ENCODE data around the gene CLIC4. TPM values are rescaled to one million over a fixed set of nuclear protein-coding genes. Genes with fewer than 3 reads are reported as not detected.
"Not testable (repeated sequence)": the region's sequence is repeated elsewhere in the genome, so short reads cannot be mapped to it uniquely, and the experiment has no call there.

Gene CLIC4
- total and polyA plus RNA-seq, 2 of the 8 experiments (the other 6 are each of a cell fraction or from before 2014, with no cell fraction given), result 77.5 to 293 TPM

- TF ChIP-seq RBBP5 (IDR thresholded peaks at IDR 0.05; ENCODE audit: borderline replicate concordance, low read depth, low read length) (no peak), SIX5 (IDR thresholded peaks at IDR 0.05; ENCODE audit: low read depth, low read length) (no peak), RAD21 (IDR thresholded peaks at IDR 0.05 in 1 of 2, conservative IDR thresholded peaks at IDR 0.05 in 1 of 2; ENCODE audit: low read depth in 2 of 2, low read length in 2 of 2) (no peak), EZH2 (IDR thresholded peaks at IDR 0.05; ENCODE audit: low read depth, low read length, severe bottlenecking) (no peak)
Measured at GRCh38 chr1:24806588-24806987, 61.3 kb downstream of the CLIC4 start (continued).

- H4K20me1 ChIP-seq (replicated peaks in 1 of 2; ENCODE audit: control insufficient read depth in 1 of 2, insufficient read depth in 2 of 2, low read length in 2 of 2); H3K23me2 ChIP-seq (ENCODE audit: low read depth, low read length); H2BK5ac ChIP-seq (ENCODE audit: low read depth, low read length); DNase-seq (ENCODE audit: low read depth in 1 of 2, low spot score in 2 of 2); H3K9ac ChIP-seq (replicated peaks in 1 of 4; ENCODE audit: extremely low read depth in 1 of 4, low read depth in 3 of 4, low read length in 3 of 4); H3K4me3 ChIP-seq (ENCODE audit: extremely low read depth in 1 of 4, insufficient read depth in 2 of 4, low read depth in 3 of 4, low read length in 4 of 4); H3K4me1 ChIP-seq (replicated peaks in 1 of 4; ENCODE audit: control insufficient read depth in 3 of 4, insufficient read depth in 4 of 4, low read length in 3 of 4); H3K4ac ChIP-seq (replicated peaks; ENCODE audit: insufficient read length, low read depth, low read length); H3K9me3 ChIP-seq (ENCODE audit: insufficient read depth in 2 of 2, low read depth in 1 of 2, low read length in 1 of 2); H2BK12ac ChIP-seq (ENCODE audit: low read depth, low read length); H3K18ac ChIP-seq (ENCODE audit: extremely low read depth, low read length); H2AFZ ChIP-seq (ENCODE audit: low read length); H2BK15ac ChIP-seq (ENCODE audit: low read length); H3K4me2 ChIP-seq (ENCODE audit: insufficient read depth in 1 of 2, low read depth in 2 of 2, low read length in 2 of 2); H2BK20ac ChIP-seq (ENCODE audit: low read length); H2AK5ac ChIP-seq (ENCODE audit: low read depth, low read length); H4K8ac ChIP-seq (ENCODE audit: extremely low read depth, insufficient read depth, low read length); H4K91ac ChIP-seq (replicated peaks; ENCODE audit: insufficient read length, low read length); H3K27me3 ChIP-seq (replicated peaks in 1 of 4; ENCODE audit: control insufficient read depth in 3 of 4, extremely low read depth in 1 of 4, insufficient read depth in 3 of 4, low read length in 3 of 4); H3K27ac ChIP-seq (ENCODE audit: low read depth, low read length); H3K23ac ChIP-seq (ENCODE audit: insufficient read length); H3K56ac ChIP-seq (replicated peaks; ENCODE audit: insufficient read length, low read depth, low read length); H4K5ac ChIP-seq (ENCODE audit: insufficient read length, low read depth, low read length); FAIRE-seq; H3K79me1 ChIP-seq (ENCODE audit: low read depth, low read length); H3K14ac ChIP-seq (ENCODE audit: insufficient read length); H2BK120ac ChIP-seq (replicated peaks; ENCODE audit: low read depth, low read length): not testable (repeated sequence)
- 94% methylated on average over 3 of the region's 3 CpGs; no CpG with 5 or more reads in 1 of the 2 experiments for WGBS, 2 experiments (ENCODE audit: extremely low coverage in 1 of 2, insufficient coverage in 1 of 2, insufficient read length in 1 of 2, insufficient replicate concordance in 2 of 2, low coverage in 1 of 2, low lambda C conversion rate in 2 of 2, missing lambda C conversion rate in 1 of 2)
- POLR2A ChIA-PET (ENCODE audit: partially characterized antibody), result interaction anchor here (0.6 to 1.1 kb wide), 3 partner anchors 9 to 69 kb away, joined by 3 read pairs; no protein-coding TSS in a partner anchor
- H3K79me2 ChIP-seq (ENCODE audit: control insufficient read depth in 1 of 2, insufficient read depth in 2 of 2, low read length in 2 of 2), result peaks cover 0 to 75% of the 10 kb centered on the region in 2 experiments; a peak in 2 of 4 replicates
- CTCF ChIA-PET (ENCODE audit: partially characterized antibody), result interaction anchor here (0.8 kb wide), 1 partner anchor 10 kb away, joined by 4 read pairs; no protein-coding TSS in a partner anchor
- peaks cover 2 to 25% (median 7%) of the 10 kb centered on the region in 4 experiments for H3K36me3 ChIP-seq (ENCODE audit: control insufficient read depth in 2 of 4, insufficient read depth in 4 of 4, low read length in 3 of 4)
Measured at GRCh38 chr1:24811494-24811893, 66.2 kb downstream of the CLIC4 start.
